ENCODE data around the gene PPFIBP2.

Gene PPFIBP2

GRCh38 chr11:7492253-7492652 lies 21.5 kb upstream of the PPFIBP2 start (continued):
- TF ChIP-seq PRDM2 (tag by site-specific recombination; IDR thresholded peaks at IDR 0.05; ENCODE audit: borderline replicate concordance) (no peak), ZNF404 (tag by site-specific recombination; IDR thresholded peaks at IDR 0.05) (no peak), ZNF623 (tag by site-specific recombination; IDR thresholded peaks at IDR 0.05) (no peak), ZNF660 (tag by site-specific recombination; IDR thresholded peaks at IDR 0.05) (no peak), ZNF580 (tag by site-specific recombination; IDR thresholded peaks at IDR 0.05) (no peak), PRDM1 (tag by site-specific recombination; IDR thresholded peaks at IDR 0.05) (no peak), ZBTB10 (tag by site-specific recombination; IDR thresholded peaks at IDR 0.05) (no peak), OVOL3 (tag by site-specific recombination; IDR thresholded peaks at IDR 0.05) (no peak), ZNF394 (tag by site-specific recombination; IDR thresholded peaks at IDR 0.05; ENCODE audit: borderline replicate concordance) (no peak), IKZF3 (tag by site-specific recombination; IDR thresholded peaks at IDR 0.05) (no peak), ZNF362 (tag by site-specific recombination; IDR thresholded peaks at IDR 0.05) (no peak), SP2 (tag by site-specific recombination; IDR thresholded peaks at IDR 0.05) (no peak)

GRCh38 chr11:7493670-7494069 lies 20.1 kb upstream of the PPFIBP2 start:
- no peaks in the 10 kb centered on the region for H3K36me3 ChIP-seq (ENCODE audit: control insufficient read depth in 2 of 2, insufficient read depth in 1 of 2, low read length in 2 of 2)
- H3K4me3 ChIP-seq (ENCODE audit: low read depth, low read length) = no peak overlapping the region
- ChIA-PET POLR2A (no interaction called here), CTCF (no interaction called here)
- no peaks in the 10 kb centered on the region for H3K4me1 ChIP-seq (ENCODE audit: control insufficient read depth, insufficient read depth, low read length)
- H3K9me3 ChIP-seq (ENCODE audit: control insufficient read depth, insufficient read depth, low read depth, low read length) = no peaks in the 10 kb centered on the region
- H3K27ac ChIP-seq (ENCODE audit: extremely low read depth, low read depth, low read length) = no peak overlapping the region
- no peak for TF ChIP-seq PRDM10 (tag by site-specific recombination; IDR thresholded peaks at IDR 0.05)
- no peak for TF ChIP-seq ZNF394 (tag by site-specific recombination; IDR thresholded peaks at IDR 0.05; ENCODE audit: borderline replicate concordance)
- TF ChIP-seq CTCF (tag by site-specific recombination; IDR thresholded peaks at IDR 0.05) = no peak
- TF ChIP-seq ZNF426 (tag by site-specific recombination; IDR thresholded peaks at IDR 0.05) = no peak
- TF ChIP-seq ZNF555 (tag by site-specific recombination; conservative IDR thresholded peaks at IDR 0.05) = no peak
- TF ChIP-seq ZNF629 (tag by site-specific recombination; IDR thresholded peaks at IDR 0.05) = no peak
- no peak for TF ChIP-seq ZNF10 (tag by site-specific recombination; IDR thresholded peaks at IDR 0.05)
- TF ChIP-seq ZNF623 (tag by site-specific recombination; IDR thresholded peaks at IDR 0.05) = no peak
- TF ChIP-seq ZNF302 (tag by site-specific recombination; IDR thresholded peaks at IDR 0.05; ENCODE audit: low read depth) = no peak

All from HEK293 (cell line).